GM18520 (cell line): ENCODE measurements around the gene PHF23.

Experiments
- ATAC-seq: cut with Tn5 transposase; IDR thresholded peaks from one replicate; pipeline ENCODE4 v1.9.1; 2021; ENCODE audit not compliant: unreplicated experiment

PHF23 gene

DNA sequence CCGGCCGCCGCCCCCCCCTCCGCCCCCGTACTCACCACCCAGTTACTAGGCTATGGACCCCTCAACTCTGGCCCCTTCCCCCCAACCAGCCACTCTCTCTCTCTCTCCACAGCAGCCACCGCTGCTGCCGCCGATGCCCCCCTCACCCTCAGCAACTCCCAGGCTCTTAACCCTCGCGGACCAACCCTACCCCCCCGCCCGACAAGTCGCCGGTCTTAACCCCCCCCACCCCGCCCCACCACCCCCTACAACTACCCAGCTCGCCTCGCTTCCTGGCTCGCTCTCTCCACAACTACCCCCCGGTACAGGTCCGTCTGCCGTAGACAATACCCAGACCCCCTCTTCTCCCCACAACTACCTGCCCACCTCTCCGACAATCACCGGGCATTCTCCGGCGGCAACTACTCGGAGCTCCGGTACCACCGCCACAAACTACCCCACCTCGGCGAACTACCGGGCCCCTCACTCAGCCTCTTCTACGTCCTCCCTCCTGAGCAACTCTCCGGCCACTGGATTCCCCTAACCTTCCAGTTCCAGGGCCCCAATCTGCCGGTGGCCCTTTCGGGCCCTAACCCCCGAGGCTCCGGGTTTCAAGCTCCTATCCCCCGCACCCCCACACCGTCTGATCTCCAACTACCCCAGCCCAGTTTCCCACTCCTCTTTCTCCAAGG, 702 bp downstream of the PHF23 start:
- no peak for ATAC-seq

GRCh38 chr17:7237761-7238419, 1.4 kb downstream of the PHF23 start:
- no peak for ATAC-seq

GRCh38 chr17:7237266-7237760, 1.9 kb downstream of the PHF23 start:
- no peak for ATAC-seq

GRCh38 chr17:7236808-7237207, 2.4 kb downstream of the PHF23 start:
- ATAC-seq = no peak

GRCh38 chr17:7235693-7236665, 3.3 kb downstream of the PHF23 start:
- no peak for ATAC-seq

DNA sequence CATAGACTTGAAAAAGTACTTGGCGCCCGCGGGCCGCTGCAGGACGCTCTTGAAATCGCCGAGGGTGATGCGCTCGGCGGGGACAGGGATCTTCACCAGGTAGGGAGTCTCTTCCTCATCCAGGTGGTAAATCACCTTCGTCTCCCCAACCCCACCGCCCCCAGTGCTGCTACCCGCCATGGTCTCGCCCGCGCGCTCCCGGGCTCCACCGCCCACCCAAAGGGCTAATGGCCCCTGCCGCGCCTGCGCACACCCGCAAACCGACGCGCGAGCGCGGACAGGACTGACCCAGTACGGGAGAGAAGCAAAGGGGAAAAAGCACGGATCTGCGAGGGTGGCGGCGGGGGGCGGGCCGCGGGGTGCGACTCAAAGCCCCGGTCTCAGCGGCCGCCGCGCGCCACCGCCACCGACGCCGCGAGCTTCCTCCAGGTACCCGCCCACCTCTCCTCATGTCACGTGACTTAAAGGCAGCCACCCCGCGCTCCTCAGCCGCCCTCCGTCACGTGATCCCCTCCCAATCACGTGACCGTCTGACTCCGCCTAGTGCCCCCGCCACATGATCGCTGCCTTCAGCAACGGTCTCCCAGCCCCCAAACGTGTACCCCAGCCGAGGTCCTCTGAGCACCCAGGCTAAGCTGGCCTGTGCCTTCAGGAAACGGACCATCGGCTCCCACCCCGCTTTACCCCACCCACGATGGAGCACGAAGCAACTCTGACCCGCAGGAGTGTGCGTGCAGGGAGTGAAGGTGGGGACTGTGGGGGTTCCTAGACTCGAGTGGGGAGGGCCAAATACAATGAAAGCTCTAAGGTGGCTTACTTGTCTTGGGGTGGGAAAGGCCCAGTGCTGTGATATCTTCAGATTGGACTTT, 4.9 kb downstream of the PHF23 start, which contains the start of gene DVL2:
Gene DVL2 (minus strand): TSS at position 435 of the 869 bp plus-strand sequence. CDS start 255 bp downstream, at position 180.
- ATAC-seq = peak; percentile 50

DNA sequence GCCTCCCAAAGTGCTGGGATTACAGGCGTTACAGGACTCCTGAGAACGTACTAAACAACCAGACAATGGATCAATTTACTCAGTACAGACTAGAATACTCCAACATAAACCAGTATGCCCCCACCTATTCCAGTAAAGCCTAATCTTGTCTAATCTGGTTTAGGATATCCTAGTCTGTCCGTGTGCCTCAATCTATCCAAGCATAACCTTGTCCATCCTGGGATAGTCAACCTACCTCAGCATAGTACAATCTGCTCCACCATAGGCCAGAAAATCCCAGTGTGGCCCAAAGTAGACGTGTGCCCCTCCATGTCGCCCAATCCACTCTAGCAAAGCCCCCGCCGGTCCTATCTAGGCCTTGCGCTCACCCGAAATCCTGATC, 5.6 kb downstream of the PHF23 start:
- no peak for ATAC-seq

DNA sequence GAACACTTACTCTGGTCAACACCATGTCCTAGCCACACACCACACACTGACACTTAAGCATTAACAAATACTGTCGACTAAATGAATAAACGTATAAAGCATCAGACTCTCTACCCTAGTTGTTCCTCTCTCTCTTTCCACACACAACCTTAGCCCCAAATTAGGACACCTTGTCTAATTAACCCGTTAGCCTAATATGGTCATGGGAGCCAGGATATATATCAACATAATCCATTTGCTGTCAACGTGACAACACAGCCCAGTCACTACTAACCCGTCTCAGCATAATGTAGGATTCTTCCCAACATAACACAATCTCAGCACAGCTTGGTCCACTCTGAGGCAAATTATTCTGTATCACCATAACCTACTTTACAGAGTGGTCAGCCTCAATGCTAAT, 7.1 kb downstream of the PHF23 start:
- ATAC-seq = no peak

- no peak for ATAC-seq
Measured at GRCh38 chr17:7229504-7229903, 9.8 kb downstream of the PHF23 start.

DNA sequence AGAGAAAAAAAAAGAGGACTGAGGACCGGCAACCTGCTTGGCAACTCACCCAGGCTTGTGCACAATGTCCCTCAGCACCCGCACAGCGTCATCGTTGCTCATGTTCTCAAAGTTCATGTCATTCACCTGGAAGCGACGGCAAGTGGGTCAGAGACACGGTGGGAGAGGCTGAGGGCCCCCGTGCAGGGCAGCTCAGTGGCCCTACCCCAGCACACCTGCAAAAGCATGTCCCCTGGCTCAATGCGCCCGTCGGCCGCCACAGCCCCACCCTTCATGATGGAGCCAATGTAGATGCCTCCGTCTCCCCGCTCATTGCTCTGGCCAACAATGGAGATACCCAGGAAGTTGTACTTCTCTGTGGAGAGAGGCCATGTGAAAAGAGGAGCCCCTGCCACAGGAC, 10.3 kb downstream of the PHF23 start:
- ATAC-seq = no peak

- ATAC-seq = no peak
Measured at GRCh38 chr17:7226721-7227710, 12.2 kb downstream of the PHF23 start.

- no peak for ATAC-seq
Measured at GRCh38 chr17:7225711-7226331, 13.4 kb downstream of the PHF23 start.

GRCh38 chr17:7224661-7225111, 14.6 kb downstream of the PHF23 start:
- no peak for ATAC-seq

GRCh38 chr17:7224110-7224509, 15.1 kb downstream of the PHF23 start:
- ATAC-seq = no peak

DNA sequence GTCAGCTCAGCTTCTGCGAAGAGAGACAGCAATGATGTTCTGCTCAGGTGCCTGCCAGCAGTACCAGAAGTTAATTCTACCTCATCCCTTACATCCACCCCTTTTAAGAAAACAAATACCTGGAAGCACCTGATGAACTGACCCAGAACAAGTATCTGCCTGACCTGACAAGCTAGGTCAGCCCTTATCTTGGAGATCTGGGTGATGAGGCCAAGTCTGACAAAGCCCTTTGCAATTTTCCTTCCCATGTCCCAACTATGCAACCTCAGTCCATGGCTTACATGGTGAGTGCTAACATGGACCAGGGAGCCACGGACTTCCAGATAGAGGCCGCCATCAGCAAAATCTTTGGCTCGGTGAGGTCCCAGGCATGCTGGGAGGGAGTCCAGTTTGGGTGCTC, 15.9 kb downstream of the PHF23 start:
- ATAC-seq = no peak

- ATAC-seq = no peak
Measured at GRCh38 chr17:7222972-7223292, 16.3 kb downstream of the PHF23 start.

GRCh38 chr17:7222093-7222971, 16.9 kb downstream of the PHF23 start:
- no peak for ATAC-seq
